ENCODE results near the gene TXNRD1.

- TF ChIP-seq CTCF (IDR thresholded peaks at IDR 0.05) (no peak), POLR2A (IDR thresholded peaks at IDR 0.05) (no peak)
These were observed 119.0 kb downstream of the TXNRD1 start for GRCh38 chr12:104334581-104334980.
